ENCODE data around the gene C5. TPM values are rescaled to one million over a fixed set of nuclear protein-coding genes. Genes with fewer than 3 reads are reported as not detected.
"Not testable (repeated sequence)": the region's sequence is repeated elsewhere in the genome, so short reads cannot be mapped to it uniquely, and the experiment has no call there.

The C5 gene
- polyA plus RNA-seq, 3 donors: 12.8 to 14.7 (median 14.3) TPM

DNA sequence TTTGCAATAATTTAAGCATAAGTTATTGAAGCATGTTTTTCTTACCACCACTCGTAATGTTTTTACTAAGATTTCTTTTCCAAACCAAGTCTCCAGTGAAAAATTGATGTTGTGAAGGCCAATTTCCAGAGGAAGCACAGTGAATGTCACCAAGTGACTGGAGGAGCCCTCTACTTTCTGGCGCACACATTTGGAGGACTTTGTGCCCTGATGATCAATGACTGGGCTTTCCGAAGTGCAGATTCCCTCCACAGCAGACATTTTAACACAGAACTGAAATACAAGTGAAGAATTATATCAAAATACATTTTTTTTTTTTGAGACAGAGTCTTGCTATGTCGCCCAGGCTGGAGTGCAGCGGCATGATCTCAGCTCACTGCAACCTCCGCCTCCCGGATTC, 52.6 kb downstream of the C5 start:
- no peak for DNase-seq (ENCODE audit: extremely low read depth in 1 of 11, low read depth in 9 of 11, low spot score in 4 of 11)

DNA sequence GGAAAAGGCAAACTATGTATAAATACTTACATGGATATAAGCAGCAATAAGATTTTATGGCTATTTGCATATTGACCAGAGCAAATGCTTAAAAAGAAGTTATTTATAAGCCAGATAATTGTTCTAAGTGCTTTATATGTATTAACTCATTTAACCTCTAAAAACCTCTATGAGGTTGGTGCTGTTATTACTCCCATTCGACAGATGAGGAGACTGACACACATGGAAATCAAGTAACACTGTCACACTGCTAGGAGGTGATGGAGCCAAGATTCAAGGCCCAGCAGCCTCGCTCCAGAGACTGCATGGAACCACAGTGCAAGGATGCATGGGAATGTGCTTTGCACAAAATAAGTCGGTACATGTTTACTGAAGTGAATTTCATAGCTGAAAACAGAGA, 53.7 kb downstream of the C5 start:
- no peak for DNase-seq (ENCODE audit: extremely low read depth in 1 of 11, low read depth in 9 of 11, low spot score in 4 of 11)

DNA sequence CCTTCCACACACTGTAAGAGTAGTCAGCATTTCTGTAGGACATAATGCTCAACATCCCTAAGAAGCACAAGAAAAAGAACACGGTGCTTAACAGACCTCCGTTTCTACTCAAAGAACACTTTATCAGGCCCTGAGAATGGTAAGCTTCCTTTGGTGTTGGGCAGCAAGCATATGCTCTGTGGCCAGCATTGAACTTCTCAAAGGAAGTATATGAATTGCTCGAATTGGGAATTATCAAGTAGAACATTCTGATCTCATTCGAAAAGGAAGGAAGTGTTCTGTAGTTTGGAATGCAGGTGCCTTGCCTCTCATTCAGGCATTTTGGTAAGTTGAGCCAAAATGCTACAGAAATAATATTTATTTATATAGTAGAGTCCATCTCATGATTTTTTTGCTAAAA, 61.0 kb downstream of the C5 start:
- DNase-seq (ENCODE audit: extremely low read depth in 1 of 11, low read depth in 9 of 11, low spot score in 4 of 11): no peak

DNA sequence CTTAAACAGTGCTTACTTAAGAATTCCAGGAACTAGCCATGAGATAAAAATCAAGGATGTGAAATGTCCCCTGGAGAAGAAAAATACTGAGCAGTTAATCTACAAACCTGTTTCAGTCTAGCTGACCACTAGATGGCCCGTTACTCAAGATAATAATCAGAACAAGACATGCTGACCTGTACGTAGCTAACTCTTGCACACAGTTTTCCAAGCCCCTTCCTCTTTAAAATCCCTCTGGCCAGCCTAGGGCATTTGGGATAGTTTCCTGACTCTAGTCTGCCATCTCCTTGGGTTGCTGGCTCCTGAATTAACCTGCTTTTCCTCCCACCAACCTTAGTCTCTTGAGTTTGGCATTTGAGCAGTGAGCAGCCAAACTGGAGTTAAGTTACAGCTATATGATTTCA, 64.3 kb downstream of the C5 start:
- peak; percentile 15 to 67 (median 31) for DNase-seq (ENCODE audit: extremely low read depth in 1 of 11, low read depth in 9 of 11, low spot score in 4 of 11)

DNA sequence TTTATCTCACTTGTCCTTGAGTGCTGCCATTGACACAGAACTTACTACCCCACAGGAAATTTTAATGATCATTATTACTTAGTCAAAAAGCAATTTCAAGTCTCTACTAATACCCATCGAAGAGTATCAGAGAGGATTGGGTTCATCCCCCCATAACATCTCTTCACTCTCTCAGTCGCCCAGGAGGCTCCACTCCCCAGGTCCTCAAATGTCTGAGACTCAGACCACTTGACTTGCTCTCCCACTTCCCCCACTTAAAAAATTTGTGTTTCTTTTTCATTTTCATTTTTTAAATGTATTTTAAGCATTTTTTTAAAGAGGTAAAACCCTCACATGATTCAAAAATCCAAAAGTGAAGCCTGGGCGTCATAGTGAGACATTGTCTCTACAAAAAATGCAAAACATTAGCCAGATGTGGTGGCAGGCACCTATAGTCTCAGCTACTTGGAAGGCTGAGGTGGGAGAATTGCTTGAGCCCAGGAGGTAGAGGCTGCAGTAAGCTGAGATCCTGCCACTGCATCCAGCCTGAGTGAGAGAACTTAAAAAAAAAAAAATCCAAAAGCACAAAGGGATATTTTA, 66.7 kb downstream of the C5 start:
- no peak for DNase-seq (ENCODE audit: extremely low read depth in 1 of 11, low read depth in 9 of 11, low spot score in 4 of 11)

DNA sequence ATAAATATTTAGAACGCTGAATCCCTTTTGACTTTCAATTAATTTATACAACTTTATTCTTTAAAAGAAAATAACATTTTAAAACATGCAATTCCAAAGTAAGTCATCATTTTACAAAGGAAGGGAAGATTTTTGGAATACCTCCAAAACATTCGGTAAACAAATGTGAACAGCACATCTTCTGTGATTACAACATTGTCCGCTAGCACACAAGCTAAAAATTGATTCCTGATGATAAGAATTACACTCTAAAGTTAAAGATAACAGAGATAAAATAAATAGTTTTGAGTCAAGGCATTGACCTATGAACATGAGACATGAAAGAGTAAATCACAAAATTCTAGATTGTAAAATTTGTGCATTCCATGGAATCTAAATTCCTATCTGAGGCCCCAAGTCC, 67.2 kb downstream of the C5 start:
- no peak for DNase-seq (ENCODE audit: extremely low read depth in 1 of 11, low read depth in 9 of 11, low spot score in 4 of 11)

DNA sequence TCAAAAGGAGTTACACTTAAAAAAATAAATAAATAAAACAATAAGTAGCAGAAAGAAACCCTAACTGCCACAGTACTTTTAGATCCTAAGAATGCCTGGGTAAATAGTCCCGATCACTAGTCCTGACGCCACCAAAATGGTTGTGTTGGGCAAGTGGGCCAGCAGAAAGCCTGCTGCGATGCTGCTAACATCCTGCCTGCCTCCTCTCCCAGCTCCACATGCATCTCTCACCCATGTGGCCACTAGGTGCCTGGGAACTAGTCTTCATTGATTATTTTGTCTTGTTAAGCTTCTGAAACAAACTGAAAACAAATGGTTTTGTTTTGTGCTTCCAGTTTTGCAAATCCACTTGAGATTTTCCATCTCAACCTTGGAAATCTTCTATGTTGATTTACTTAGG, 69.1 kb downstream of the C5 start:
- no peak for DNase-seq (ENCODE audit: extremely low read depth in 1 of 11, low read depth in 9 of 11, low spot score in 4 of 11)

DNA sequence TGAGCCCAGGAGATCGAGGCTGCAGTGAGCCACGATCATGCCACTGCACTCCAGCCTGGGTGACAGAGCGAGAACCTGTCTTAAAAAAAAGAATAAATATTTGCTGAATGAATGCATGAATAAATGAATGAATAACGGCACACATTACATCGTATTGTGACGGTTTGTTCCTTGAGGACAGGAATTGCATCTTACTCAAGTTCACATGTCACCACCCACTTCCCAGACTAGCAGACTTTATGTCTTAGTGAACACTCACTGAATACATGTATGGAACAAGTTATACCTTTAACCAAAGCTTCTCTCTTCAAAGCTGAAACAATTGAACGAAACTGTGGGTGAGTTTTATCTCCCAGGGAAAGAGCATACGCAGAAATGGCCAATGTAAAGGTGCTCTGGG, 70.3 kb downstream of the C5 start:
- DNase-seq (ENCODE audit: extremely low read depth in 1 of 11, low read depth in 9 of 11, low spot score in 4 of 11): no peak

DNA sequence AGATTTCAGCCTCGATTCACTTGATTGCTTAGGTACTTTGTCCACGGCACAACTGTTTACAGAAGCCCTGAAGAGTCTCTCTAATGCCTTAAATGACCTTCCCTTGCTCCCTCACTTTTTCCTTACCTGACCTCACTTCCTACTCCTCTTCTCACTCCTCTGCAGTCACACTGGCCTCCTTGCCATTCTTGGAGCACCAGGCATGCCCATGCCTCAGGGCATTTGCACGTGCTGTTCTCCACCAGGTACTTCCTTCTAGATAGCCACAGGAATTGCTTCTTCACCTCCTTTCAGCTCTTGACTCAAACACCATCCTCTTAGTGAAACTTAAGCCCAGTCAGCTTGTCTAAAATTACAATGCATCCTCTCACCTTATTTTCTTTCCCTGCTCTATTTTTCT, 71.1 kb downstream of the C5 start:
- DNase-seq (ENCODE audit: extremely low read depth in 1 of 11, low read depth in 9 of 11, low spot score in 4 of 11): no peak

DNA sequence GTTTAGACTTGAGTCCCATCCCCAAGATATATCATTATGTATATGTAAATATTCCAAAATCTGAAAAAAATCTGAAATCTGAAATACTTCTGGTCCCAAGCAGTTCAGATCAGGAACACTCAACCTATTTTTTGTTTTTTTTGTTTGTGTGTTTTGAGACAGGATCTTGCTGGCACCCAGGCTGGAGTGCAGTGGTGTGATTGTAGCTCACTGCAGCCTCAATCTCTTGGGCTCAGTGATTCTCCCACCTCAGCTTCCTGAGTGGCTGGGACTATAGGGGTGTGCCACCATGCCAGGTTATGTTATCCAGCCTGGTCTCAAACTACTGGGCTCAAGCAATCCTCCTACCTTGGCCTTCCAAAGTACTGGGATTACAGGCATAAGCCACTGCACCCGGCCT, 72.8 kb downstream of the C5 start:
- DNase-seq (ENCODE audit: extremely low read depth in 1 of 11, low read depth in 9 of 11, low spot score in 4 of 11): no peak

DNA sequence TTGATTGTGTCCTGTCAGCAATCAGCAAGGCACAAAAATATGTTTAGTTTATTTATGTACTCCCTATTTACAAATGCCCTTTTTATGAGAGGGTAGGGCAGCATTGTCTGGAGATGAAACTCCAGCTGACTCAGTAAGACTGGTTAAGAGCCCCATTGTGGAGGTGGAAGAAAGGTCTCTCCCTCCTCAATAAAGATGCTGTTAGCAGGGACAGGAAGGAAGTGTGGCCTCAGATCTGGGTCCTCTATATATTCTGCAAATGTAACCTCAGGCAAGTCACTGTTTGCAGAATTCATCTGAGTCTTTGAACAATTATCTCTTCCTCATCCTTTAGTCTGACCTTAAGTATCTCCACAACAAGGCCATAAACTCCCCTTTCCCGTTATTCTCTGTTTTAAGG, 75.2 kb downstream of the C5 start:
- no peak for DNase-seq (ENCODE audit: extremely low read depth in 1 of 11, low read depth in 9 of 11, low spot score in 4 of 11)

DNA sequence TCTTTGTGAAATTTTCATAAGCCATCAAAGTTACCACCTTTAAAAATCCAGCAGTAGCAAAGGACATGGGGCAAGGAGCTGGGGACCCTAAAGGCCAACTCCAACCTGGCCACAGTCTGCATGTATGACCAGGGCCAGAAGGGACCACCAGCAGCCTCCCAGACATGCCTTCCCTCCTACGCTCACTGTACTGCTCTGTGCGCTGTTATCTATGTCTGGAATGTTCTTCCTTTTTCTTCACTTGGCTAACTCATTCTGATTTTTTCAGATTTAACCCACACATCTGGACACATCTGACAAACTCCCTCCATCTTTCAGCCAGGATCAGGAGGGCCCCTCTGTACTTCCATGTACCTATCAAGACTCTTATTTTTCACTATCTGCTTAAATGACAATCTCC, 75.9 kb downstream of the C5 start:
- no peak for DNase-seq (ENCODE audit: extremely low read depth in 1 of 11, low read depth in 9 of 11, low spot score in 4 of 11)

DNA sequence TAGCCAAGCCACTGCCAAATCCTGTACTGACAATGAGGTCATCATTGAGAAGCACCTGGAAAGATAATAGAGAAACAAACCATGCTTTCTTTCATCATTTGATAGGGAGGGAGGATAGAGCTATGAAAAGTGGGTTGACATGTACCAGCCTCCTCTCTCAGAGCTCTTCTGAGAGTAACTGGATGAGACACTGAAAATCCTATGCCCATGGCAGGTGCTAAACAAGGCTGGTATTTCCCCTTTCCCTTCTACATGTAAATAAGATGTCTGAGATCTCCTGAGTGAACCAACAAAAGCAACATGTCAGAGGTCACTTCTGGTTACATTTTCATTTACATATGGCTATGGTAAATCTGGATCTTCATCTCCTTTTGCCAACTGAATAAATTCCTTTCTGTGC, 78.1 kb downstream of the C5 start:
- no peak for DNase-seq (ENCODE audit: extremely low read depth in 1 of 11, low read depth in 9 of 11, low spot score in 4 of 11)

DNA sequence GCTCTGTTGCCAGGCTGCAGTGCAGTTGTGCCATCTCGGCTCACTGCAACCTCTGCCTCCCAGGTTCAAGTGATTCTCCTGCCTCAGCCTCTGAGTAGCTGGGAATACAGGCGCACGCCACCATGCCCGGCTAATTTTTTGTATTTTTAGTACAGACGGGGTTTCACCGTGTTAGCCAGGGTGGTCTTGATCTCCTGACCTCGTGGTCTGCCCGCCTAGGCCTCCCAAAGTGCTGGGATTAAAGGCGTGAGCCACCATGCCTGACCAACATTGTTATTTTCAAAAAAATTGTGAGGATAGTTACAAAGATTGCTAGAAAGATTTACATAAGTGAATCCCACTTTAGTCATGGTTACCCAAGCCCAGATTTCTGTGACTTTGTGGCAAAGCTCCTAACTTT, 78.6 kb downstream of the C5 start:
- DNase-seq (ENCODE audit: extremely low read depth in 1 of 11, low read depth in 9 of 11, low spot score in 4 of 11): not testable (repeated sequence)

DNA sequence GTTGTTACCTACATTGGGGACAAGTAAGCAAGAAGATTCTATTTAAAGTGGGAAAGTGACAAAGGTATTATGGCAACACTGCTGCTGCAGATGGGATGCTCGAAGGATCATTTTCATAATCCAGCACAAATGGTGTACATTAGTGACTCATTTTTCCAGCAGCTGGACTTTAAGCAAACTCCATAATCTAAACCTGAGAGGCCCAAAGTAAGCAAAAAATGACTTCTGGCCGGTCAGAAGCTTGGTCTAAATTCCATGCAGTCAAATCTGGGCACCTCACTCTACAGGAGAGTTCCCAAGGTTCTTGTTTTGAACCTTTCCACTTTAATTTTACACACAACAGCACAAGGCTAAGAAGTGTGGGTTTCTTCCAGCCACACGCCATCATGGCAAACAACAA, 79.8 kb downstream of the C5 start:
- DNase-seq (ENCODE audit: extremely low read depth in 1 of 11, low read depth in 9 of 11, low spot score in 4 of 11): no peak

DNA sequence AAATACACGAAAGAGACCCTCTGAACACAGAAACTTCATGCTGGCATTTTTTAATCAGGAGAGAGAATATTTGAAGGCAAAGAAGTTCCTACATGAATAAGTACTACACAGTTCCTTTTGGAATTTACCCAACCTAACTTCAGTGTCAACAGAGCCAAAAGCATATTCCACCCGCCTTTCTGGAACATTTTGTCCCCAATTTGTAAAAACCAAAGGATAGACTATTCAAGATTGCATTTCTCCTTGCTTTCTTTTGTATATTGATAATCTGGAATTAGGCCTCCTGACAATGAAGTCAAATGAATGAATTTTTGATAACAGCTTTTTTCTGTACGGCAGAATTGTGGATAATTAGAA, 84.1 kb downstream of the C5 start:
- DNase-seq (ENCODE audit: extremely low read depth in 1 of 11, low read depth in 9 of 11, low spot score in 4 of 11): no peak

DNA sequence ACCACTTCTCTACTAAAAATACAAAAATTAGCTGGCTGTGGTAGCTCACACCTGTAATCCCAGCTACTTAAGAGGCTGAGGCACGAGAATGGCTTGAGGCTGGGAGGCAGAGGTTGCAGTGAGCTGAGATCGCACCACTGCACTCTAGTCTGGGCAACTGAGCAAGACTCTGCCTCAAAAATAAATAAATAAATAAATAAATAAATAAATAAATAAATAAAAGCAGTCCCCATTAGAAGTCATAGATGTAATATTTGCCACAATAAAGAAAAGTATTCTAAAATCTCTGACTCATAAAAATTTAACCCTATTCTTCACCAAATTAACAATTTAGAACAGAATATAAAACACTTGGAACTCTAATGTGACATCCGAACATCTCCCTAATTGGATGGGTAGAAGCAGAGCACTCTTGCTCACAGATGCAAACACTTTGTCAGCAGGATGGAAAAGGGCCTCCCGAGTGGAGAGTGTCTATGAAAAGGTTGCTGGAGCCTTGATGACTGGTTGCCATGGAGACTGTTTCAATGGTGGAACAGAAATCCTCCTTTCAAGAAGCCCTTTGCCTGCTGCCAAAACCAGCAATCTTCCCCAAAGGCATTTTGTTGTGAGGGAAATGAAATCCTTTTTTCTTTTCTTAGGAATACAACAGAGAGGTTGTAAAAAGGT, 84.6 kb downstream of the C5 start:
- DNase-seq (ENCODE audit: extremely low read depth in 1 of 11, low read depth in 9 of 11, low spot score in 4 of 11): no peak

DNA sequence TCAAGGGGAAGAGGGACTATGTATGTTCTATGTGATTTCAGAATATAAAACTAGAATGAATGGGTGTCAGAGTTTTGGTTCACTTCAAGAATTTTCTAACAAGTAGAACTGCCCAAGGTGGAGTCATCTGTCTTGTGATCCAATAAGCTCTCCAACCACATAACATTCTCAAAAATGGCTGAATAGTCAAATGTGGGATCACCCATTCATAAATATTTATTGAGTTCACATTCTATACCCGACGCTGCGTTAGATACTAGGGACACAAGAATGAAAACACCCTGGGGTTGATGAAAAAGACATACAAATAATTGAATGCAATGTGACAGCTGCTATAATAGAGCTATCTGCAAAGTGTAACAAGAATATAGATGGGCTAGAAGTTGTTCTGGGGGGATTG, 88.1 kb downstream of the C5 start:
- no peak for DNase-seq (ENCODE audit: extremely low read depth in 1 of 11, low read depth in 9 of 11, low spot score in 4 of 11)

DNA sequence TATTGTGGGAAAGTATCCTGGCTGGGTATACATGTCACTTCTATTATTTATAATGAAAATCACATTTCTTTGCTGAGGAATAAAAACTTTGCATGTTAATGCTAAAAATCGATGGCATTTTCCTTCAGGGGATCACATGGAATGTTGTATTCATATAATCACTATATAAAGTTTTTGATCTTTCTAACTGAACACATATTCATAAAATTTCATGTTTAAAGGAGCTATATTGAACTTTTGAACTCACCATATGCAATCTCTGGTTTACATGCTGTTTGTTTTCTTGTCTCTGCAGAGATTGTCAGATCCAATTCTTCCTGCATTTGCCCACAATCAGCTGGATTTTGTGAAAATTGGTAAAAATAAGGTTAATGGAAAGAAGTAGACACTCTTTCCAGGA, 90.1 kb downstream of the C5 start:
- DNase-seq (ENCODE audit: extremely low read depth in 1 of 11, low read depth in 9 of 11, low spot score in 4 of 11): no peak

DNA sequence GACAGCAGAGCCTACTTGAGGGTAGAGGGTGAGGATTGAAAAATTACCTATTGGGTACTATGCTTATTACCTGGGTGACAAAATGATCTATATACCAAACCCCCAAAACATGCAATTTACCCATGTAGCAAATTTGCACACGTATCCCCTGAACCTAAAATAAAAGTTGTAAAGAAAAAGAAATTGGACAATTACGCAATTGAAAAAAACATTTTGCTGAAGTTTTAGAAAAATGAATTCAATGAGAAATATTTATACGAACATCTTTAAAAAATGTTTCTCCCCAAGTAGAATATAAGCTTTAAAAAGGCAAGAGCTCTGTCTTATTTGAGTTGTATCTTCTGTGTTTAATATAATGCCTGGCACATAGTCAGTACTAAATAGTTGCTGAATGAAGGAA, 93.2 kb downstream of the C5 start:
- DNase-seq (ENCODE audit: extremely low read depth in 1 of 11, low read depth in 9 of 11, low spot score in 4 of 11): no peak

DNA sequence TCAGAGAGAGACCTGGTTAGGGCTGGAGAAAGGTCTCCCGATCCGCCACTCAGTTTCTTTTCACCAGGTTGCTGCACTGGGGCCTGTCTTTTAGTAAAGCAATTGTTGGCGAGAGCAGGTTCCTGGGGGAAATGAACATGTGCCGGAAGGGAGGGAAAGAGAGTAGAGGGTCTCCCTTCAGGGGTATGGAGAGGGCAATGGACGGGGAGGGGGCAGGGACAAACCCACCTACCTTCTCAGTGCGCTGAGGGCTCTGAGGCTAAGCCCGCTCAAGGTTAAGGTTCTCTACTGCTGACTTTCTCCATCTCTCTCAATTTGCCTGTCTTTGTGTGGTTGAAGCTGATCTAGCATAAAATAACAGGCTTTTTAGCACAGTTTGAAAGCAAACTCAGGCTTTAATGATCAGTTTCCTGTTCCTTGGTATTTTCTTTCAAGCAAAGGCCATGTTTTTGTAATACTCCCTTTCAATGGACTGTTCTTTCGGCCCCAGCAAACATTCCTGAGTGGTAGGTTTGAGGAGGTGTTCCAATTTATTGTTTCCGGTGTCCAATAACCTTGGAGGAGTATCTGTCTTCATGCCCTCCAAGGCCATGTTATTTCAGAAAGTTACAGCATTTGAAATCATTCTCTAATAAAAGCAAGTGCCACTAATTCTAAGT, 98.0 kb downstream of the C5 start:
- peak in 4 of 11 donors; percentile 54 to 81 (median 63) for DNase-seq (ENCODE audit: extremely low read depth in 1 of 11, low read depth in 9 of 11, low spot score in 4 of 11)

All from renal cortex interstitium (tissue), 11 donors.